GM19025 (cell line): ENCODE data around the gene LINGO1.

Experiments used
- ATAC-seq: cut with Tn5 transposase; IDR thresholded peaks from one replicate; pipeline ENCODE4 v1.9.1; 2021; ENCODE audit warnings: mild to moderate bottlenecking, low read depth, moderate library complexity; ENCODE audit not compliant: unreplicated experiment

Gene LINGO1

DNA sequence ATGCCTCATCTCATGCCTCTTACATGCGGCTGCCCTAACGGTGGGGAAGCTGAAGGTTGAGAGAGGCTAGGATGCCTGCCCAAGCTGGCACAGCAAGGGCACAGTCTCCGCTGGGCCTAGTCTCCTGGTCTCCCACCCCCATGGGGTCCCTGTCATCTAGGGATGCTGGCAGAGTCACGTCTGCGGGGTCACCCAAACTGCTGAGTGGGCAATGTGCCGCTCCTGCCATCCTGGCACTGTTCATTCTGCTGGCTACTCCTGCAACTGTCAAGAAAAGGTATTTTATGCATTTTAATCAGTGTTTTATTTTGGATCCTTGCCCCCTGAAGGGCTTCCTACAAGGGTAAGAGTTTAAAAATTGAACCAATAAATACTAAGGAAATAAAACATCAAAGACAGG lies 12.8 kb downstream of the LINGO1 start:
- ATAC-seq, result no peak

GRCh38 chr15:77617476-77618230 lies 15.1 kb downstream of the LINGO1 start:
- no peak for ATAC-seq

DNA sequence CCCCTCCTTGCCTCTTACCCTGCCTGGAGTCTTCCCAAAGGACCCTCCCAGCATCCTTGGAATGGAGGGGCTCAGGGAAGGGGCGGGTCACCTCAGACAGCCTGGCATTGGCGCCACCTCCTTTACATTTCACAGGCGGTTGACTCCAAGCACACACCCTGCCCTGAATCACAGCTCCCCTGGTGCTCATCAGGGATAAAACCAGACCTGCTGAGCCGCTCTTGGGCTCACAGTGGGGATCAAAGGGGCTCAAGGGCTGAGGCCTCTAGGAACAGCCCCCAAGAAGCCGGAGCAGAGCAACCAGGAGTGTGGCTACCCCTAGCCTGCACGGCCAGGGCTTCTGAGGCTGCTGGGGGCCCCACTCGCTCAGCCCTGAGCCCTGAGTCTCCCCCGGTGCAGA lies 16.6 kb downstream of the LINGO1 start:
- ATAC-seq, result no peak

DNA sequence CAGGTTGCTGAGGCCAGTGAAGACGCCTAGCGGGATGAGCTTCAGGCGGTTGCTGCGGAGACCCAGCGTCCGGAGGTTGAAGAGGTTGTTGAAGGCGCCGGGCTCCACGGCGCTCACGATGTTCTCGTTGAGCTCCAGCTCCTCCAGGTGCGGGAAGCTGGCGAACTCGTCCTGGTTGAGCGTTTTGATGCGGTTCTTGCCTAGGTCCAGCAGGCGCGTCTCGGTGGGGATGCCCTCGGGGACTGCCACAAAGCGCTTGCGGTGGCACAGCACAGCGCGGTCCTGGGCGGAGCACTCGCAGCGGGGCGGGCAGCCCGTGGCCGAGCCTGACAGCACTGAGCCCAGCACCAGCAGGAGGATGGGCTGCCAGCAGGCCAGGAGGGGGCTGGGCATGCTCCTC lies 17.2 kb downstream of the LINGO1 start:
- ATAC-seq, result no peak

DNA sequence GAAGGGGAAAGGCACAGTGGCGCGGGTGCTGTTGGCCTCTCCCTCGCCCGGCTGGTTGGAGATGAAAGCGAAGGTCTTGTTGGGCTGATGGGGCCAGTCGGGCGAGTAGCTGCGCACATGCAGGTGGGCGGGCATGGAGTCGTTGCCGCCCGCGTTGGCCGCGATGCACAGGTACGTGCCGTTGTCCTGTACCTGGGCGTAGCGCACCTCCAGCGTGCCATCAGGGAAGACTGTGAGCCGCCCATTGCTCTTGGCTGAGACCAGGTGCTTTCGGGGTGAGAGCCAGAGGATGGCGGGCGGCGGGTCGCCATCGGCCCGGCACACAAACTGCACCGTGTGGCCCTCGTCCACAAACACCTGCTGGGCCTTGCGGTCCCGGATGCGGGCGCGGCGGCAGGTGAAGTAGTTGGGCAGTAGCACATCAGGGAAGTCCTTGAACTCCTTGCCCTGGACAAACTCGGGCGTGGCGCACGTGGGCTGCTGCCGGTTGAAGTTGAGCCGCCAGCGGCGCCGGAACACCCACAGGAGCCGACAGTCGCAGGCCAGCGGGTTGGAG lies 18.4 kb downstream of the LINGO1 start:
- no peak for ATAC-seq

DNA sequence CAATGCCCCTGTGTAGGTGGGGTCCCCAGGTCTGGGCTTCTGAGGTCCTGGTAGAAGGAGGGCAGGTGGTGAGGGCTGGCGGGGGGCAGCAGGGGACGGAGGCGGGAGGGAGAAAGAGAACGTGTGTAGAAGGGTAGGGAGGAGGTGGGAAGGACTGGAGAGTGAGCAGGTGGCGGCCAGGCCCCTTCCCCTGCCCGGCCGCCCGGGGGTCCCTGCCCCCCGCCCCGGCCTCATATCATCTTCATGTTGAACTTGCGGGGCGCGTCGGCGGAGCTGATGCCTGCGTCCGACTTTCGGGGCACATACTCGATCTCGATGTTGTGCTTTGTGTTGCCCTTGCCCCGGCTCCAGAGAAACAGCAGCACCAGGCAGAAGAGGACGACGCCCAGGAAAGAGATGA lies 18.9 kb downstream of the LINGO1 start:
- no peak for ATAC-seq

DNA sequence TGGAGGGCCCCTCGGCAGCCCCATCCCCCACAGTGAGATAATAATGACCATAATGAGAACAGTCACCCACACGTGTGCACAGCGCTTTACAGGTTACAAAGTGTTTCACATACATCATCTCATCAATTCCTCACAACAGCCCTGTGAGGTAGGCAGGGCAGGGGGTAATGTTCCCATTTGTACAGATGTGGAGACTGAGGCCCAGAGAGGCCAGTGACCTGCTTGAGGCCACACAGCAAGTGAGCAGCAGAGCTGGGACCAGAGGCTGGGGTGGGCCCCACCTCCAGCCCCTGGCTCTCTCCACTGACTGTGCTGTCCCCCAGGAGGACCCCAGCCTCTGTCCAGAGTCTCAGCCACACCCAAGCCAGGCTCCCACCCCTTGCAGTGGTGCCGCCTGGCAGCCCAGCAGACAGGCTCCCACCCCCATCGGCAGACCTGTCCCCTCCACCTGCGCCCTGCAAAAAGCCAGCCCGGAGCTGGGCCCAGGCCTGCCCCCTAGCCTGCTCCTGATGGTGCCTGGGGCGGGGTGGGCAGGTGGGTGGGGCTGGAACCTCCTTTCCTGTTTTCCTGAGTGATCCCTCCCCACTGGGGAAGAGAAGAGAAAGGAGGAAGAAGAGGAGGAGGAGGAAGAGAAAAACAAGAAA lies 19.6 kb downstream of the LINGO1 start:
- ATAC-seq, result no peak

DNA sequence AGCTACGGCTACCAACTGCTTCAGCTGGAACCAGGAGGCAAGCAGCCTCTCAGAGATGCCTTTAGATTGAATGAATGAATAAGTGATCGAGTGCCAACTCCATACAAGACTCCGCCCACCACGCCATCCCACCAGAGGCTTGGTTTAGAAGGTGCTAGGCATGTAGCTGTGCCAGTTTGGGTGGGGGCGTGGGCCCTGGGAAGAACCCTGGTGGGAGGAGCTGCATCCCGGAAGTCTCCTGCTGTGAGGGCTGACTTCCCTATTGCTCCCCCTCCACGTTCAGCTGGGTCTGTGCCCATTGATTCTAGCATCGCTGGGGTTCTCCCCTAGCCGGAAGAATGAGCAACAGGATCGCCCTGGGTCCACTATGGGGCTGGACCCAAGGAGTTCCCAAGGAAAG lies 20.9 kb downstream of the LINGO1 start:
- no peak for ATAC-seq

GRCh38 chr15:77610731-77611130 lies 22.0 kb downstream of the LINGO1 start:
- no peak for ATAC-seq

DNA sequence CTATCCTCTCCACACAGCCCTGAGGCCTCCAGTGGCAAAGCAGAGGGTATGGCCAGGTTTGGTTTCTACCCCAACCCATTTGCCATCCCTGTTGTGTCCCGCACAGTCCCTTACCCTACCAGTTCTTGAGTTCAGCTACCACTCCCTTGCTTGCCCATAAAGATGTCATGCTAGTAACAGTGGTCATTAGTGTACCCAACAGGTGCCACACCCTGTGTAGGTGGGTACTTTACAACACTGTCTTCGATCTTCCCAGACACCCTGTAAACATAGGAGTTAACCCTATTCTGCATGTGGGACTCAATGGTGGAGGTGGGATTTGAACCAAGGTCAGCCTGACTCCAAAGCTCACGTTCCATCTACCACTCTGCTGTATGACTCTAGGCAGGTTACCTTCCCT lies 23.2 kb downstream of the LINGO1 start:
- no peak for ATAC-seq

GRCh38 chr15:77608774-77609173 lies 23.9 kb downstream of the LINGO1 start:
- no peak for ATAC-seq

GRCh38 chr15:77607894-77608261 lies 24.8 kb downstream of the LINGO1 start:
- no peak for ATAC-seq

DNA sequence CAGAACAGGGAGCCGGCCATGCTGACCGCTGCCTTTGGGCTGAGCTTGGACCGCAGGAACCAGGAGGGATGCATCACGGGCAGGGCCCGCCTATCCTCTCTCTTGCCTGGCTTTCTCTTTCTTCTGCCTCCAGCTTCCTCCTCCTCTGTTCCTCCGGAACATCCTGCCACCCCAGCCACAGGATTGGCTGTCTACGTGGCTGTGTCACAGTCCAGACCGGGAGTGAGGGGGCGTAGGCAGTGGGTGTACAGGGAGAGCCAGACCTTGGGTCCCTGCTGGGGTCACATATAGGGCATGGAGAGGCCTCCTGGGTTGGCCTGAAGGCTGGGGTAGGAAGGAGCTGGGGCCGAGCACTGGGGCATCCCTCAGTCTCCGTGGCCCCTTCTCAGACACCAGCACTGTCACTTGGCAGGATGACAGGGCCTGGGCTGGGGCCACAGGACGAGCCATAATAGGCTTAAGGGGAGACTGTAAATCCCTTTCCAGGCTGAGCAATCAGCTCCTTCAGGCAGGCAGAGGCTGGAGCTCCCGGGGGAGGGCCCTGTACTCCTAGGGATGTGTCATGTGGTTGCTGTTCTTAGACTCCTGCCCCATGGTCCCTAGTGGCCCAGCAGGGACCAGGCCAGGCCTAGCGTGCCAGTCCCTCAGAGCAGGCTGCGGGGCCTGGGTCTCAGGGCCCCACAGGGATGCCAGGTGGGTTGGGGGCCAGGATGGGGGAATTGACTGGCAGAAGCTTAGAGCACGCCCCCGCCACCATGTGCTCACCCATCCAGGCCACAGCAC lies 25.4 kb downstream of the LINGO1 start:
- ATAC-seq, result no peak

- ATAC-seq, result no peak
Measured at GRCh38 chr15:77606142-77607034, 26.3 kb downstream of the LINGO1 start.

GRCh38 chr15:77605547-77605946 lies 27.2 kb downstream of the LINGO1 start:
- no peak for ATAC-seq

GRCh38 chr15:77604973-77605372 lies 27.7 kb downstream of the LINGO1 start:
- ATAC-seq, result no peak

GRCh38 chr15:77603611-77604336 lies 28.9 kb downstream of the LINGO1 start:
- ATAC-seq, result no peak

- ATAC-seq, result no peak
Measured at GRCh38 chr15:77602800-77603199, 29.9 kb downstream of the LINGO1 start.

DNA sequence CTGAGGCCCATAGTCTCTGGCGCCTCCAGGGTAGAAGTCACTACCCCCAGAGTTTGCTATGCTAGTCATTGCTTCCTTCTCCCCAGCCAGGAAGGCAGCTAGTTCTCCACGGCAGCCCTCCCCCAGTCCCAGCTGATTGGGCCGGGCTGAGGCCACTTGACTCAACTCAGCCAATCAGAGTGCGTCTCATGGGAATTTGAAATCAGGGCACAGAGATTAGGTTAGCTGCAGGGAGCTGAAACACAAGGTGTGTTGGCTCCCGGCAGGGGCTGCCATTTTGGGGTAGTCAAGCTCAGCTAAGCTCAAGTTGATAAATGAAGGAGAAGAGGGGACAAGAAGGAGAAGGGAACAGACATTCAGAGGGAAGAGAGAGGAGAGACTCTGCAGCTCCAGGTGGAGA lies 32.8 kb downstream of the LINGO1 start:
- no peak for ATAC-seq

GRCh38 chr15:77599357-77599756 lies 33.4 kb downstream of the LINGO1 start:
- no peak for ATAC-seq
